Measurements from ENCODE around the gene WSCD1.

Gene WSCD1

GRCh38 chr17:6071528-6072065 is 1.4 kb downstream of the WSCD1 start:
- Histone ChIP-seq H3K9ac (no peak overlapping the region), H3K36me3 (no peaks in the 10 kb centered on the region), H3K4me2 (peak overlapping the region; percentile 89), H3K27me3 (peaks cover 31% of the 10 kb centered on the region), H3K4me1 (peaks cover 53% of the 10 kb centered on the region), H3K27ac (no peak overlapping the region), H4K20me1 (peaks cover 39% of the 10 kb centered on the region), H3K9me3 (no peaks in the 10 kb centered on the region), H3K4me3 (peak overlapping the region; percentile 74)
- no peak for TF ChIP-seq Cebpa-rat (IDR thresholded peaks at IDR 0.05)

- Histone ChIP-seq H3K4me2 (no peak overlapping the region), H3K4me1 (peaks cover 53% of the 10 kb centered on the region), H3K36me3 (no peaks in the 10 kb centered on the region), H4K20me1 (peaks cover 39% of the 10 kb centered on the region), H3K9me3 (no peaks in the 10 kb centered on the region), H3K4me3 (no peak overlapping the region), H3K27ac (no peak overlapping the region), H3K27me3 (peaks cover 31% of the 10 kb centered on the region), H3K9ac (no peak overlapping the region)
- no peak for TF ChIP-seq Cebpa-rat (IDR thresholded peaks at IDR 0.05)
Measured at GRCh38 chr17:6072157-6072556, 2.0 kb downstream of the WSCD1 start.

GRCh38 chr17:6072611-6073010 is 2.4 kb downstream of the WSCD1 start:
- peak overlapping the region; percentile 72; the same call in 1 of the 2 replicates for H3K4me2 ChIP-seq
- no peak overlapping the region for H3K9ac ChIP-seq
- no peak for TF ChIP-seq Cebpa-rat (IDR thresholded peaks at IDR 0.05)
- H3K4me1 ChIP-seq = peaks cover 53% of the 10 kb centered on the region
- no peaks in the 10 kb centered on the region for H3K36me3 ChIP-seq
- H3K9me3 ChIP-seq = no peaks in the 10 kb centered on the region
- H3K27me3 ChIP-seq = peaks cover 31% of the 10 kb centered on the region
- no peak overlapping the region for H3K27ac ChIP-seq
- peaks cover 39% of the 10 kb centered on the region for H4K20me1 ChIP-seq
- no peak overlapping the region for H3K4me3 ChIP-seq

GRCh38 chr17:6073620-6074019 is 3.4 kb downstream of the WSCD1 start:
- Histone ChIP-seq H4K20me1 (peaks cover 39% of the 10 kb centered on the region), H3K27me3 (peaks cover 31% of the 10 kb centered on the region), H3K4me3 (no peak overlapping the region), H3K4me1 (peaks cover 52% of the 10 kb centered on the region), H3K9ac (no peak overlapping the region), H3K27ac (no peak overlapping the region), H3K4me2 (peak overlapping the region; percentile 72), H3K9me3 (no peaks in the 10 kb centered on the region), H3K36me3 (no peaks in the 10 kb centered on the region)
- TF ChIP-seq Cebpa-rat (IDR thresholded peaks at IDR 0.05) = no peak

- no peak overlapping the region for H3K9ac ChIP-seq
- no peak overlapping the region for H3K27ac ChIP-seq
- no peaks in the 10 kb centered on the region for H3K9me3 ChIP-seq
- H3K4me2 ChIP-seq = peak overlapping the region; percentile 72
- no peak for TF ChIP-seq Cebpa-rat (IDR thresholded peaks at IDR 0.05)
- peaks cover 22% of the 10 kb centered on the region for H3K27me3 ChIP-seq
- no peaks in the 10 kb centered on the region for H3K36me3 ChIP-seq
- peaks cover 44% of the 10 kb centered on the region for H4K20me1 ChIP-seq
- H3K4me3 ChIP-seq = no peak overlapping the region
- H3K4me1 ChIP-seq = peaks cover 52% of the 10 kb centered on the region
Measured at GRCh38 chr17:6075050-6075449, 4.9 kb downstream of the WSCD1 start.

GRCh38 chr17:6075845-6076244 is 5.7 kb downstream of the WSCD1 start:
- Histone ChIP-seq H3K4me2 (0 out of 2 replicates have a peak overlapping the region, but pooled peaks have one; percentile 72), H3K27me3 (peaks cover 17% of the 10 kb centered on the region), H4K20me1 (peaks cover 45% of the 10 kb centered on the region), H3K9ac (no peak overlapping the region), H3K4me1 (peaks cover 52% of the 10 kb centered on the region), H3K9me3 (no peaks in the 10 kb centered on the region), H3K36me3 (no peaks in the 10 kb centered on the region; the same call in 1 of the 2 replicates), H3K4me3 (no peak overlapping the region), H3K27ac (no peak overlapping the region)
- no peak for TF ChIP-seq Cebpa-rat (IDR thresholded peaks at IDR 0.05)

GRCh38 chr17:6077752-6078151 is 7.6 kb downstream of the WSCD1 start:
- Histone ChIP-seq H3K4me3 (no peak overlapping the region), H3K27ac (no peak overlapping the region)

GRCh38 chr17:6078458-6078871 is 8.3 kb downstream of the WSCD1 start:
- Histone ChIP-seq H3K4me1 (peaks cover 38% of the 10 kb centered on the region), H3K9me3 (no peaks in the 10 kb centered on the region), H3K4me3 (no peak overlapping the region), H3K4me2 (no peak overlapping the region), H3K36me3 (no peaks in the 10 kb centered on the region; the same call in 1 of the 2 replicates), H4K20me1 (peaks cover 33% of the 10 kb centered on the region), H3K27me3 (no peaks in the 10 kb centered on the region), H3K27ac (no peak overlapping the region), H3K9ac (no peak overlapping the region)
- no peak for TF ChIP-seq Cebpa-rat (IDR thresholded peaks at IDR 0.05)

More at GRCh38 chr17:6077752-6078151, 7.6 kb downstream of the WSCD1 start:
- H3K36me3 ChIP-seq = no peaks in the 10 kb centered on the region; the same call in 1 of the 2 replicates
- H3K27me3 ChIP-seq = no peaks in the 10 kb centered on the region
- no peak for TF ChIP-seq Cebpa-rat (IDR thresholded peaks at IDR 0.05)
- H3K9ac ChIP-seq = no peak overlapping the region
- H3K9me3 ChIP-seq = no peaks in the 10 kb centered on the region
- peaks cover 35% of the 10 kb centered on the region for H4K20me1 ChIP-seq
- no peak overlapping the region for H3K4me2 ChIP-seq
- peaks cover 45% of the 10 kb centered on the region for H3K4me1 ChIP-seq

- H3K36me3 ChIP-seq = no peaks in the 10 kb centered on the region; the same call in 1 of the 2 replicates
- no peaks in the 10 kb centered on the region for H3K9me3 ChIP-seq
- H3K4me2 ChIP-seq = peak overlapping the region; percentile 60
Measured at GRCh38 chr17:6079155-6079888, 9.1 kb downstream of the WSCD1 start.

GRCh38 chr17:6079960-6080359 is 9.8 kb downstream of the WSCD1 start:
- Histone ChIP-seq H3K4me2 (peak overlapping the region; percentile 60; the same call in 1 of the 2 replicates), H3K27me3 (no peaks in the 10 kb centered on the region)

More at GRCh38 chr17:6079155-6079888, 9.1 kb downstream of the WSCD1 start:
- no peaks in the 10 kb centered on the region for H3K27me3 ChIP-seq
- H3K27ac ChIP-seq = no peak overlapping the region
- TF ChIP-seq Cebpa-rat (IDR thresholded peaks at IDR 0.05) = no peak
- H3K4me1 ChIP-seq = peaks cover 29% of the 10 kb centered on the region
- H3K4me3 ChIP-seq = no peak overlapping the region
- H4K20me1 ChIP-seq = peaks cover 30% of the 10 kb centered on the region
- no peak overlapping the region for H3K9ac ChIP-seq

More at GRCh38 chr17:6079960-6080359, 9.8 kb downstream of the WSCD1 start:
- Histone ChIP-seq H3K4me1 (peaks cover 23% of the 10 kb centered on the region), H3K9ac (no peak overlapping the region), H3K4me3 (no peak overlapping the region), H3K36me3 (no peaks in the 10 kb centered on the region; the same call in 1 of the 2 replicates), H4K20me1 (peaks cover 24% of the 10 kb centered on the region), H3K9me3 (no peaks in the 10 kb centered on the region), H3K27ac (no peak overlapping the region)
- TF ChIP-seq Cebpa-rat (IDR thresholded peaks at IDR 0.05) = no peak

Measured in BLaER1 (cell line).